GM23248 (cell line): ENCODE data around the gene CCZ1.

Source experiments
- EZH2 ChIP-seq: fragments of 200-600 bp; sonication (generic); IDR thresholded peaks from 2 replicates; pipeline ENCODE4 v1.6.1; 2018; ENCODE audit warnings: antibody characterized with exemption, mild to moderate bottlenecking; ENCODE audit not compliant: insufficient read depth, poor library complexity, severe bottlenecking
- EZH2phosphoT487 ChIP-seq: fragments of 200-600 bp; sonication (generic); IDR thresholded peaks from 2 replicates; pipeline ENCODE4 v1.6.1; 2018; ENCODE audit warnings: antibody characterized with exemption, moderate library complexity, mild to moderate bottlenecking, low read depth; ENCODE audit not compliant: insufficient read depth

- TF ChIP-seq EZH2phosphoT487 (no peak), EZH2 (no peak)
These were observed 28.8 kb upstream of the CCZ1 start for GRCh38 chr7:5869691-5870090.
